SU-DHL-6 (cell line): ENCODE data around the gene NRL.

Experiments
- H2AFZ ChIP-seq: fragments of 200-600 bp; sonication (generic); 2 replicates; pipeline ENCODE4 v1.6.1; 2014; ENCODE audit warnings: low read depth, mild to moderate bottlenecking, moderate library complexity, mixed read lengths, antibody characterized with exemption, low read length; ENCODE audit not compliant: severe bottlenecking
- H3F3A ChIP-seq: fragments of 200-600 bp; shearing (Covaris generic); 2 replicates; pipeline ENCODE4 v1.6.0; 2016; ENCODE audit warnings: antibody characterized with exemption, mild to moderate bottlenecking; ENCODE audit not compliant: insufficient read depth
- H3K27ac ChIP-seq: fragments of 200-600 bp; sonication (generic); 2 replicates; pipeline ENCODE4 v1.5.1; 2016; ENCODE audit warnings: low read depth, mild to moderate bottlenecking, low read length, moderate library complexity, mixed read lengths
- H3K27me3 ChIP-seq: fragments of 200-600 bp; sonication (generic), shearing (Covaris generic); 2 replicates; pipeline ENCODE4 v1.6.0; 2014; ENCODE audit warnings: mild to moderate bottlenecking, low read length
- H3K36me3 ChIP-seq: fragments of 200-600 bp; sonication (generic); 2 replicates; pipeline ENCODE4 v1.6.1; 2014; ENCODE audit warnings: mild to moderate bottlenecking, low read length, mixed read lengths
- H3K4me2 ChIP-seq: fragments of 300-600, 200-600 bp; shearing (Covaris generic), sonication (generic); 2 replicates; pipeline ENCODE4 v1.6.0; 2014; ENCODE audit warnings: low read length, low read depth, mild to moderate bottlenecking; ENCODE audit not compliant: poor library complexity, severe bottlenecking
- H3K4me3 ChIP-seq: fragments of 200-600 bp; sonication (generic); 2 replicates; pipeline ENCODE4 v1.5.1; 2014; ENCODE audit warnings: antibody characterized with exemption, low read length, mild to moderate bottlenecking, mixed read lengths; ENCODE audit not compliant: insufficient read depth, poor library complexity, severe bottlenecking
- H3K79me2 ChIP-seq: fragments of 200-600 bp; sonication (generic); 2 replicates; pipeline ENCODE4 v1.6.1; 2014; ENCODE audit warnings: mild to moderate bottlenecking, low read length, moderate library complexity; ENCODE audit not compliant: insufficient read depth
- H3K9ac ChIP-seq: fragments of 200-600 bp; sonication (generic); 2 replicates; pipeline ENCODE4 v1.7.0; 2014; ENCODE audit warnings: mild to moderate bottlenecking, low read length
- H3K9me2 ChIP-seq: fragments of 200-600 bp; sonication (generic); replicated peaks from 2 replicates; pipeline ENCODE4 v1.6.1; 2014; ENCODE audit warnings: low read length; ENCODE audit not compliant: insufficient read depth
- H3K9me3 ChIP-seq: fragments of 200-600 bp; sonication (generic); 2 replicates; pipeline ENCODE4 v1.6.1; 2014; ENCODE audit warnings: low read length, mixed read lengths; ENCODE audit not compliant: insufficient read depth
- H4K20me1 ChIP-seq: fragments of 200-600 bp; sonication (generic); 2 replicates; pipeline ENCODE4 v1.6.1; 2014; ENCODE audit warnings: low read depth, mild to moderate bottlenecking, antibody characterized with exemption, low read length, moderate library complexity, mixed read lengths
- EZH2phosphoT487 ChIP-seq: fragments of 200-600 bp; sonication (generic), shearing (Covaris generic); conservative IDR thresholded peaks from 2 replicates; pipeline ENCODE4 v1.6.1; 2018; ENCODE audit warnings: mild to moderate bottlenecking, antibody characterized with exemption, low read length, moderate library complexity, mixed read lengths
- TF ChIP-seq, protein P1 (sequence below): fragments of 200-600 bp; sonication (generic); IDR thresholded peaks from one replicate; pipeline ENCODE4 v1.5.1; 2017; ENCODE audit warnings: antibody characterized with exemption, mild to moderate bottlenecking, low read length, moderate library complexity; ENCODE audit not compliant: insufficient read depth, poor library complexity, severe bottlenecking

The NRL gene

DNA sequence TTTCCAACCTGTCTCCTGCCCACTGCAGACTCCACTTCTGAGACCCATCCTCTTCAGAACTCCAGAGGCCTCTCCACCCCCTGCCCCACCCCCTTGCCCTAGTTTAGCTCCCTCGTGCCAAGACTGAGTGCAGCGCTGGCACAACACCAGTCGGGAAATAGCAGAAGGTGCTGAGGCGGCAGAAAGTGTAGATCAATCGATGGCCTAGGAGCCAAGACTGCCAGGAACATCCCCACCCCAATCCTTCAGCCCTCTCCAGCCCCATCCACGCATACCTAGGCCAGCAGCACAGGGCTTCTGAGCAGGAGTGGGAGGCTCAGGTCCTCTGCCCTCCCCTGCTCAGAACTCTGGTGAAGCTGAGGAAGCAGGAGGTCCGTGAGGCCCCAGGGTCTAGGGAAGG, 42.3 kb downstream of the NRL start:
- H4K20me1 ChIP-seq: no peaks in the 10 kb centered on the region
- H3K79me2 ChIP-seq: no peaks in the 10 kb centered on the region
- no peaks in the 10 kb centered on the region for H3K9me2 ChIP-seq
- H3K4me2 ChIP-seq: no peak overlapping the region
- no peaks in the 10 kb centered on the region for H3F3A ChIP-seq
- H3K36me3 ChIP-seq: no peaks in the 10 kb centered on the region
- H3K27me3 ChIP-seq: no peaks in the 10 kb centered on the region
- TF ChIP-seq EZH2phosphoT487: no peak
- TF ChIP-seq, protein P1, sequence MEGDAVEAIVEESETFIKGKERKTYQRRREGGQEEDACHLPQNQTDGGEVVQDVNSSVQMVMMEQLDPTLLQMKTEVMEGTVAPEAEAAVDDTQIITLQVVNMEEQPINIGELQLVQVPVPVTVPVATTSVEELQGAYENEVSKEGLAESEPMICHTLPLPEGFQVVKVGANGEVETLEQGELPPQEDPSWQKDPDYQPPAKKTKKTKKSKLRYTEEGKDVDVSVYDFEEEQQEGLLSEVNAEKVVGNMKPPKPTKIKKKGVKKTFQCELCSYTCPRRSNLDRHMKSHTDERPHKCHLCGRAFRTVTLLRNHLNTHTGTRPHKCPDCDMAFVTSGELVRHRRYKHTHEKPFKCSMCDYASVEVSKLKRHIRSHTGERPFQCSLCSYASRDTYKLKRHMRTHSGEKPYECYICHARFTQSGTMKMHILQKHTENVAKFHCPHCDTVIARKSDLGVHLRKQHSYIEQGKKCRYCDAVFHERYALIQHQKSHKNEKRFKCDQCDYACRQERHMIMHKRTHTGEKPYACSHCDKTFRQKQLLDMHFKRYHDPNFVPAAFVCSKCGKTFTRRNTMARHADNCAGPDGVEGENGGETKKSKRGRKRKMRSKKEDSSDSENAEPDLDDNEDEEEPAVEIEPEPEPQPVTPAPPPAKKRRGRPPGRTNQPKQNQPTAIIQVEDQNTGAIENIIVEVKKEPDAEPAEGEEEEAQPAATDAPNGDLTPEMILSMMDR: no peak
- H3K4me3 ChIP-seq: no peak overlapping the region
- H3K27ac ChIP-seq: no peak overlapping the region
- no peak overlapping the region for H2AFZ ChIP-seq
- no peaks in the 10 kb centered on the region for H3K9me3 ChIP-seq
- H3K9ac ChIP-seq: no peak overlapping the region

DNA sequence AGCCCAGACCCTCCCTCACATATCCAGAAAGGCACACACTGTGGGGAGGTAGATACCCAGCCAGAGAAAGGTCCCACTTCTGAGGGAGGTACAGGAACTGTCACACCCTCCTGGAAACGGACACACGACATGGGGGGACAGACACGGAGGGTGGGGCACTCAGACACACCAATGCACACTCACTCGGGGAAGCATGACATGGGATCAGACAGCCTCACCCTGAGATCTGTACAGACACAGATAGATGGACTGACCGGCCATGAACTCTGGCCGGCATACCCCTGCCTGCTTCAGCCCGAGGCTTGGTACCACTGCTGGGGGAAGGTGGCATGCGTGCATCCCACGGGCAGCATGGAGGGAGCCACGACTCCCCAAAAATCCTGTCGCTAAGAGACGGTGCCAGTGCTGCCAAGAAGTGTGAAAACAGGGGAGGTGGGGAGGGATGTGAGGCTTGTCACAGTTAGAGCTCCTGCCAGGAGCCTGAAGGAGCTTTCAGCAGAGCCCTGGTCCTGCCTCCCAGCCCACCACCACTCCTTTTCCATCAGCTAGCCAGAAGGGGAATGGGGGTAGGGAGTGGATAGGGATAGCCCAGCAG, 42.8 kb downstream of the NRL start:
- Histone ChIP-seq H3F3A (no peaks in the 10 kb centered on the region), H3K9me3 (no peaks in the 10 kb centered on the region), H3K9ac (no peak overlapping the region), H3K36me3 (no peaks in the 10 kb centered on the region), H3K79me2 (no peaks in the 10 kb centered on the region), H4K20me1 (no peaks in the 10 kb centered on the region), H2AFZ (no peak overlapping the region), H3K4me2 (no peak overlapping the region), H3K4me3 (no peak overlapping the region), H3K27ac (no peak overlapping the region), H3K9me2 (no peaks in the 10 kb centered on the region), H3K27me3 (no peaks in the 10 kb centered on the region)
- TF ChIP-seq, protein P1: no peak
- no peak for TF ChIP-seq EZH2phosphoT487

DNA sequence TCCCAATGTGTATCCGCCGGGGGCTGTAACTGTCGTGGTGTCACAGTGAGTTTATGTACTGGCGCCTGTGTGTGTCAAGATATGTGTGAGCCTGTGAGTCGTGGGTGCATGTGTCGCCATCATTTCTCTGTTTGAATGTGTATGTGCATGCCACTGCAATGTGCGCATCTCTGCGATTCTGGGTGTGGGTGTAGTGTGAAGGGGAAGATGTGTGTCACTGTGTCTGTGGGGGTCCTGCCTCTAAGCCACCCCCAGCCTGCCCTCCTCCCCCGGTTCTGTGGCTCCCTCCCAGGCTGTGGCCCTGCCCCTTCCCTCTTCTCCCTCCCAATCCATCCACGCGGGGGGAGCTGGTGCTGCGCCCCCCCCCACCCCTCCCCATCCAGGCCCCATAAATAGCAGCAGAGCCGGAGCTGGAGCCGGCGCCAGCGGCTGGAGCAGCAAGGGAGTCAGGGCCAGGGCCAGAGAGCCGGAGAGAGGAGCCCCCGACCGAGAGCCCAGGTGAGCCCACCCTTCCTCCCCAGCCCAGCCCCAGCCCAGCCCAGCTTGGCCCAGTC, 43.5 kb downstream of the NRL start, which contains the start of gene CPNE6:
CPNE6 (plus strand) TSS at position 419 of the 554 bp plus-strand sequence. CDS start 1,375 bp downstream, outside the sequence.
- H3K4me2 ChIP-seq: no peak within 1 kb of the TSS
- no peaks in the 10 kb centered on the region for H3F3A ChIP-seq
- TF ChIP-seq, protein P1: no peak
- TF ChIP-seq EZH2phosphoT487: no peak
- no peak within 1 kb of the TSS for H3K27ac ChIP-seq
- no peak within 1 kb of the TSS for H3K4me3 ChIP-seq
- H3K79me2 ChIP-seq: no peaks in the 10 kb centered on the region
- H3K36me3 ChIP-seq: no peaks in the 10 kb centered on the region
- no peaks in the 10 kb centered on the region for H4K20me1 ChIP-seq
- no peak within 1 kb of the TSS for H3K9ac ChIP-seq
- H3K9me2 ChIP-seq: no peaks in the 10 kb centered on the region
- H3K9me3 ChIP-seq: no peaks in the 10 kb centered on the region
- no peaks in the 10 kb centered on the region for H3K27me3 ChIP-seq
- no peak within 1 kb of the TSS for H2AFZ ChIP-seq
